Muscle of arm (tissue), 12 donors: Measurements from ENCODE around the gene LRRN1. TPM values are rescaled to one million over a fixed set of nuclear protein-coding genes. Genes with fewer than 3 reads are reported as not detected.
"Not testable (repeated sequence)": the region's sequence is repeated elsewhere in the genome, so short reads cannot be mapped to it uniquely, and the experiment has no call there.

Source experiments
- DNase-seq: peaks from one replicate; pipeline ENCODE4 v3.0.0-alpha.2; 2013
- polyA plus RNA-seq, 12 donors: library from polyadenylated mRNA; unstranded; fragments of 120-200 nt; gene quantifications; one replicate each; pipeline ENCODE4 v1.2.1, GENCODE V29; 2013; ENCODE audit not compliant: insufficient read length in 12 of 12

Gene LRRN1
- polyA plus RNA-seq, 12 donors: 50.0 to 118 (median 90.4) TPM; not detected in 1

DNA sequence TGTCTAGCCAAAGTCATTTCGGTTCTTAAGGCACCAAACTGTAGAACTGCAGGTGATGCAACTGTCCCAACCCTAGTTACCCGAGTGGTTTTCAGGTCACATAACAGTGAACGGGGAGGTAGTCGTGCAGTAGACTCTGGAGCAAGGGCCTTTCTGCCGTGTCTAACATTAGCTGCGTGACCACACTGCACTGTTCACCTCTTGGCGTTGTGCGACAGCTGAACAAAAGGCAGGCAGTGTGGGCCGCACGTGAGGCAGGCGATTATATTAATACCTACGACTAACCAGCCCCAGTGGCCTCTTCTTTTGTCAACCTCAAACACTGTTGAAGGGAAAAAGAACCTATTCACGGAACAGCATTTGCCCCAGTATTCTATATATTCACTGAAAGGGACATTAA lies 2.8 kb downstream of the LRRN1 start:
- DNase-seq: no peak

DNA sequence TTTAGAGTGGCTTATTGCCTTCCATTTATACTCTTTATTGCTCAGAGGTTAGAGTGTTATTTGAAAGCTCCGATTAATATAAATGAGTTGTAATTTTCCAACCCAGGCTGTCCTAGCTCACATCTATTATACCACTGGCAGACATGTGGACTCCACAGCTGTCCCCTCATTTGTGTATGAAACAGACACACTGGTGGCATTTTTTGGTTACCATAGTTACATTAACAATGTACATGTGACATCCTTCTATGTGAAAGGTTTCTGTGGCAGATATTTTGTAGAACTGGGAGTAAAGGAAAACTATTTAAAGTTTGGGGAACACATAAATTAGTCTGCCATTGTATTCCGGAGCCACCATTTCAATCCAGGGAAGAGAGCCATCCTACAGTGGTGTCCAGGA lies 5.3 kb downstream of the LRRN1 start:
- DNase-seq: no peak

DNA sequence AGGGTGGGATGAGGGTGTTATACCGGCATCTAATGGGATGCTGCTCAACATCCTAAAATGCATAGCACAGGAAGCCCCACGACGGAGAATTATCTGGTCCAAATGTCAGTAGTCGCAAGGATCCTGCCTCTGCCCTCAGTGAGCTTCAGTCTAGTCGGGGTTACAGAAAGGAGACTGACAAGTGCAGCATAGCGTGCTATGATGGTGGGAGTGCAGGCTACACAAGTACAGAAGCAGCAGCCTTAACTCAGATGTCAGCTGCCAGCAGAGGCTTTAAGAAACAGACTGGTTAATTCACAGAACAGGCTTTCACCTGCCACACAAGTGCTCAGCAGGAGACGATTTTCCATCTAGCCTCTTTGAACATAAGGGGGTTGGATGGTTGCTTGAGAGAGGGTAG lies 6.9 kb downstream of the LRRN1 start:
- no peak for DNase-seq

DNA sequence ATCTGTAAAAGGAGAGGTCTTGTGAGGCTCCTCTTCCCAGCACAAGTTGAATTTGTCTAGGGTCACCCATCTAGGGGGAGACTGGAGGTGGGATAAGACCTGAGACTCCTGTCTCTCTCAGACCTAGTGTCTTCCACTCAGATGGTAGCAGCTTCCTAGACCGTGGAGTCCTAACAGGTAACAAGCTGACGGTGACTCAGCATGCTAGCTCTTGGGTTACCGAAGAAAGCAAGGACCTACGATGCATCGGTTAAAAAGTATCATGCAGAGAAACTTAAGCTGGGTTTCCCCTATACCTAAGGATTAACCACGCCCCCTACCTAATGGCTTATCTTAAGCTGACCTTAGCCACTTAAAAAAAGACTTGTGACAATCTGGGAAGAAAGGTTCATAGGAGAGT lies 7.6 kb downstream of the LRRN1 start:
- DNase-seq: no peak

DNA sequence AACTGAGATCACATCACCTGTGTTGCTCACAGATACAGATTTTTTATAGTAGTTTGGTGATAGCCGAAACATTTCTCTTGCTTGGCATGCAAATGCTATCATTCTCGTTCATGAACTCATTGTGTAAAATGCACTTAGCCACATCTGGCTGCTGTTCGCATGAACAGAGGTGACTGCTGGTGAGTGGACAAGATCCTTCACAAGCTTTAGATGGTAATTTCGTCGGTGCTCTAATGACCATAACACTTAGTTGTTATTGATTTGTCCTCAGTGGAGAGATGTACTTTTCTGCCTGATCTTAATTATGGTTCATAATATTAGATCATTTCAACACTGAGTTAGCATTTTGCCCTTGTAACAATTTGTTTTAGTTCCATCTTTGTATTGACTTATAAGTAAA lies 13.8 kb downstream of the LRRN1 start:
- DNase-seq: no peak

DNA sequence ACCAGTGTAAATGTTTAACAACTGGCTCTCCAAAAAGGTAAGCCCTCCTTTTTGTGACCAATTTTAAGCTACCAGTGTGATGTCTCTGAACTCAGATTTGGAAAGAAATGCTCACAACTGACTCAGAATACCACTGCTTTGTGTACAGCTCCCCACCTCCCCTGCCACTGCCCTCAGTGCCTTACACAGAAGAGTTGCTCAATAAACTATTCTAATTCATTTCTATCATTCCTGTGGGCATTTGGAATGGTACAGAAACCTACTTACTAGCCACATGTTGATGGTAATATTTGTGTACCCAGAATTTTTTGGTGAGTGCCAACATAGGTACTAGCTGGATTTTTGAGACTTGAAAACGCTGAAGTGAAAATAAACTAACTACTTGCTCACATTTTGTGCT lies 16.0 kb downstream of the LRRN1 start:
- DNase-seq: no peak

DNA sequence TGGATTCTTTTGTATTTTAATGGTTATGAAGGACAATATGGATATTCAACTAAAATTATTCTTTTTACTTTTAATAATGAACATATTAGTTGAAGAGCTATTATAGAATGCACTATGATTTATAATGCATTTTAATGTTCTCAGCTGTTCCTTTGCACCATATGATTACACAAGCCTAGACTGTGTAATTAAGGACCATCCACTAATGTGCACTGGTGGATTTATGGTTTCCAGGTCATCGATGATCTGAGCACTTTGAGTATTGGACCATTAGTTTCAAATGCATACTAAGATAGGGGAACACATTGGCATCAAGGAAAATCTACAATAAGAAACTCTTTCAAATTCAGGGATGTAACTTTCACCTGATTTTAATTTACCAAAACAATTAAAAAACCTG lies 16.8 kb downstream of the LRRN1 start:
- DNase-seq: no peak

DNA sequence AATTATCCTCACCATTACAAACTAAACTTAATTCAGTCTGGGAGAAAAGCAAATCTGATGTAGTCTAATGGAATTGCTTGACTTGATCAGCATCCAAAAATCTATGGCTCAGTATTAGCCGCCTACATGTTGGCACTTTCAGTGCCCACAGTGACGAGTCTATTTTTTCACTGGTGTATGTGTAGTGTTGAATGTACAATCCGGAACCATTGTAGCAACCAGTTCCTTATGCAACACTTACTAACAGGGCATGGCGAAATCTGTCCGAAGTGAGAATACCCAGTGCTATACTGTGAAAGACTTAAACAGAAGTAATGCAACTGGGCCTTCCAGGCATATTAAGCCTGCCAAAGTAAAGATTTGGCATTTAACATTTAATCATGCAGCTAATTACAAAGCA lies 18.6 kb downstream of the LRRN1 start:
- DNase-seq: no peak

DNA sequence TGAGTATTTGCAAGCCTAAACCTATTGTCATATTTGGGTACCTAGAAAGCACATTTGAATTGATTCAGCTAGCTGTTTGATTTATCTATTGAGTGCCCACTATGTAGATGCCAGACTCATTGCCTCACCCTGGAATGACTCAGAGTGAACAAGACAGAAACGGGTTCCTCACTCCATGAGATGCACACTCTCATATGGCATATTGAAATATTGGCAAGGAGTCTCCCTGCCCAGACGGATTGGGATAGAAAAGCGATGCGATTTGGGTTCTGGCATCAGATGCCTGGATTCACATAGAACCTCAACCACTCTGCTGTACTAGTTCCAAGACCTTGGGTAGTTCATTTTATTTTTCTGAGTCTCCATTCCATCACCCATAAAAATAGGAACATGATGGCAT lies 22.5 kb downstream of the LRRN1 start:
- DNase-seq: no peak

DNA sequence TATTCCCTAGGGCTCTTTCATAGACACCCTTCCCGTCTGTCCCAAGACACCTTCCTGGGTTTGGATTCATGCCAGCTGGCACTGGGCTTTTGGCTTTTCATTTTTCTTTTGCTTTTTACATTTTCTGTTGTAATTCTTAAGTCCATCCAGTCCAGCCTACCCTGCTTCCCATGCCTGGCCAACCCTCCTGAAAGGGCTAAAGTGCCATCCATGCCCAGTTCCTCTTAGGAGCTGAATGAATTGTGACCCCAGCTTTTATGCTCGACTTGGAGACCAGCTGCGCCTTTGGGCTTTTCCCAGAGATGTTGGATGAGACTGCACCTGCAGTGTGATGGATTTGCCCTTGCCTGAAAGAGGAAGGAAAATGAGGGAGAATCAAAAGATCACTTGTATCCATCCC lies 25.8 kb downstream of the LRRN1 start:
- DNase-seq: no peak

DNA sequence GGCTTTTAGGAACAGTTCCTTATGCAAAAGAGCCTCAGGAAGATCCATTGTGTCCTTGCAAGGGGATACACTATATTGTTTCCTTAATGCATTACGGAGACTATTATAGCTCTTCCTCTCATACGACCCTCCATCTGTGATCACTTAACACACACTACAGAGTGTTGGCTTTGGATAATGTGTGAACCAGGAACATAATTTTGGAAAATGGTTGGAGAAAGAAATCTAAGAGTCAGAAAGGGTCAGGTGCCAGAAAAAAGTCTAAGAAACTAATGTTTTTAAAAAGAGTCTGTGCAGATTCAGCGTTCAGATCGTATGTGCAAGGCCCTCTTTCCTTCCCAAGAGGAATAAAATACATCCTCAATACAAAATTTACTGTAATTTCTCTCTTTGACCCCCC lies 27.3 kb downstream of the LRRN1 start:
- no peak for DNase-seq

DNA sequence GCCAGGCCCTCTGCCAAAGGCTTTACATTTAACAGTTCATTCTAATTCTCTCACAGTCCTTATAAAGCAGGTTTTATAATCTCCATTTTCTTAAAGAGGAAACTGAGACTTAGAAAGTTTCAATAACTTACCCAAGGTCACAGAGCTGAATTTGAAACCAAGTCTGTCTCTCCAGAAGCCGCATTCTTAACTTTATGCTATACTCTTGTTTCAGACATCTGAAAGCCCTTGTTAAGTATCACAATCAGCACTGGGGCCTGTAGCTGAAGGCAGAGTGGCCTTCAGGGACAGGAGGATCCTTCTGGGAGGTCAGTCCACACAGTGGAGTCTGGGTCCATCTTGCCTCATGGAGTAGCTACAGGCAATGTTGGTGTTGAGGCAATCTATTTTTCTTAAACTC lies 27.9 kb downstream of the LRRN1 start:
- DNase-seq: no peak

DNA sequence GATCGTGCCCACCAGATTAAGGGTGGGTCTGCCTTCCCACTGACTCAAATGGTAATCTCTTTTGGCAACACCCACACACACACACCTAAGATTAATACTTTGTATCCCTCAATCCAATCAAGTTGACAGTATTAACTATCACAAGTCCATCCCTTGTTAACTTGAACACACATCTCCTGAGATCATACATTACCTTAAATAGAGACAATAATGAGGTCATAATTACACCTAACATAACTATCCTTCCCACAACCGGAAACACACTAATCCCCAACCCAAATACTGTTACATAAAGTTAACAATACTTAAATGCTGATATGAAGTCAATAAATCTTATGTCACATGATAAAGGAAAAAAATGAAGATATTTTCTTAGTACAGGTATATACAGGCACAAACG lies 29.2 kb downstream of the LRRN1 start:
- not testable (repeated sequence) for DNase-seq

DNA sequence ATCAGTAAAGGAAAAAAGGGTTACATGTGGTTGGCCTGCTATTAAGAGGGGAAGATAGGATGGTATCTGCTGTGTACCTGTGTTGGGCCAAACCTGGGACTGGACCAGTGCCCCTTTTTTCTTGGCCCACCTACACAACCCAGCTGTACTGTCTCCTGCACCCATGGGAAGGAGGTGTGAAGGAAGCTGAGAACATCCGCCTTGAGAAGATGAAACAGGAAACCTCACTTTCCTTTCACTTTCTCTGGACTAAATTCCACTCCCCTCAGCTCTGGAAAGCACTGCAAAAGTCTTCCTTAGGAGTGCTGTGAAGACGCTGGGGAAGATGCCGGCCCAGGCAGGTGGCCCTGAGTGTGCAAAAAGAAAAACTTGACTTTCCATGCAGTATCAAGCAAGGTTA lies 37.6 kb downstream of the LRRN1 start:
- no peak for DNase-seq

DNA sequence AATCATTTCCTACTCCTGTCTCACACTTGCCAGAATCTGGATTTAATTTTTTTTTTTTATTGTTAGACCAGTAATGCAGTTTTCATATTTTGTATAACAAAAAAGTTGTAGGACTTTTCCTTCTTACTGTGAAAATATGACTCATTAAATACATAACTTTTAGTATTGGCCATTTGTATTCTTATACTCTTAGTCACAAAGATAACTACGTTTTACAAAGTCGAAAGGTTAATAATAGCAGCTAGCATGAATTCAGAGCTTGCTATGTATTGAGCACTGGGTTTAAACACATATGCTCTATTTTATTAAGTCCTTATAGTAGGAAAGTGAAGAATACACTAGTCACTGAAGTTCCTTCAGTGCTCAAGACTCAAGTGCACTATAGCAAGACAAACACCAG lies 43.1 kb downstream of the LRRN1 start:
- DNase-seq: no peak

DNA sequence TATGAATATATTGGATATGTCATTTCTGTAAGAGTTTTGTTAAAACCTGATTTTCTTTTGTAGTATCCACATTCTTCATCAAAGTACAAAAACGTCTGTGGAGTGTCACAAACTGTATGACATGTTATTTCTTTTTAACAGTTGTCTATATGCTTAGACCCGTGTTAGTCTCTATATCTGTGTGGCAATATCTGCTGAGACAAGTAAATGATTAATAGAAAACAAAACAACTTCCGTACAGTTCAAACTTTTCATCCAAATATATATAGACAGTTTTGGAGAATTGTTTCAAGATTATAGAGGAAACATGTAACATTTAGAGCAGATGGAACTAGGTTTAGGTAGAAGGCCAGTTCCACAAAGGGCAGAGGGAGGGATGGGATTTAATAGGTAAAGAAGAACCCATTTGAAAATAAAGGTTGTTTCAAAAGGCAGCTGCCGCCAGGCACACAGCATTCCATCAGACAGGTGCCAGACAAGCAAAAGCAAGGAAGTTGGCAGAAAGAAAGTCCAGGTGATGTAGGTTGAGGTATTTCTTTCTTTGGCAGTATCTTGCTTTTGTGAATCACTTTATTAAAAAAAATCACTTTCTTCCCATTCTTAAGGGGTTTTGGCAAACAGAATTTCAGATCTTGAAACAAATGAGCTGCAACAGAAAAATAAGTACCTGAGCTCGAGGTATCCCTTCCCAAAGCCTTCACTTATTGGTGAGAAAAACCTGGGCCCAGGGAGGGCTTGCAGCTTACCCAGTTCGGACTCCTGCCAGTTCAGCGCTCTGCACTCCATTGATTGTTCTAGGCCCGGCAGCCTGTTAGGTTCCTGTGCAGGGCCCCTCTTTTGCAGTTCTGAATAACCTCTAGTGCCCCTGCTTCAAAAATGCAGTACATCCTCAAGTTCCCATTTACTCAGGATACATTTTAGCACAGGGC lies 49.0 kb downstream of the LRRN1 start:
- DNase-seq: no peak

DNA sequence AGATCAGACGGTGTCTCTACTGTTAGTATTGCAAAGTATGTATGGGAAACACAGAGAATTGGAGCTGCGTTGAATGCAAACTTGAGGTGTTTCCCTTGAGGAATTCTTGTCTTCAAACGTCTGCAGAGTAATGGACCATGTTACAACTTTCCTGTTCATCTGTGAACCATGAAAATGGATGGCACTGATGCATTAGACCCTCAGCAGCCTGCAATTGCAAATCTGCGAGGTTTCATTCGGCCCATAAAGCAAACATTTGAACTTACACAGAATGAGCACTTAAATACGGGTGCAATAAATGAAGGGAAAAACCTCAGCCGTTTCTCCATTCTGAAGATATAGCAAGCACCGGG lies 49.7 kb downstream of the LRRN1 start:
- no peak for DNase-seq

DNA sequence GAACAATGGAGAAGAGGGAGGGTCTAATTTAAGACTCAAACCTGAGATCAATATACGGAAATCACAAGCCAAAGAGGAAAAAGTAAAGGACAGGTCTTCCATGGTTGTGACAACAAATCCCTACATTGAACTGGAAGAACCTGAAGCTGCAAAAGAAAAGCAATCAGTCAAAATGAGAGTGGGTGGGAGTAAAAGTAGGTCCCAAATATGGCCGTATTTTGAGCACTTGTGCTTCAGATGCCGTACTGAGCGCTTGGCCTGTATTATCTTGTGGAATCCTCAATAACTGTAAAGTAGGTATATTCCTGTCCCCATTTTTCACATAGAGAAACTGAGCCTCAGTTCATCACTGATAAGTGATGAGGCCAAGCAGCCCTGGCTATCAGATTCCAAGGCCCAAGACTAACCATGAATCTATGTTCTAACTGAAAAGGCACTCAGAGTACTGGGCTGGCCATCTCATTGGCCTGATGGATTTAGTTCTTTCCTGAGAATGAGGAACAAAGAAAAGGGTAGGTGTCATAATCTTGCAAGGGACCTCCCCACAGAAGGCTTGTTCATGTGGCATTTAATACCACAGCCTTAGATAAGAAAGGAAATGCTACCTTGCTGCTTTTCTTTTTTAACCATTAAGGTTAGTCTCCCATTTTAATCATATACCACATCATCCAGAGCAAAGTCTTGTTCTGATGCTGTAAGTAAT lies 52.5 kb downstream of the LRRN1 start:
- no peak for DNase-seq

DNA sequence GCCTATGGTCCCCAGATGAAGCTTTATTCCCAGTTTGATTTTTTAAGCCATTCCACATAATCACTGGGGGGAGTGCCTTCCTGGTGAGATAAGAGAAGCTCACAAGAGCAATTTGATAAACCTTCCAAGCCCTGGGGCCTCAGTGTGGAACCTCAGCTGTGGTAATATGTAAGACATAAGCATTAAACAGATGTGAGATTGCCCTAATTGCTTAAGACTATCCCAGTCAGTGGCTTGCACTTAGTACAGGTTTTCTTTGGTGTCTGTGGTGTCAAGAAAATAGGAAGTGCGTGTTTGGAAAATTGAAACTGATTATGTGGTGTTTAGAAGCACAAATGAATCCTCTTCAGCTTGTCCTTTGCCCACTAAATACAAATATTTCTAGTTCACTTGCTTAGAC lies 54.3 kb downstream of the LRRN1 start:
- no peak for DNase-seq

DNA sequence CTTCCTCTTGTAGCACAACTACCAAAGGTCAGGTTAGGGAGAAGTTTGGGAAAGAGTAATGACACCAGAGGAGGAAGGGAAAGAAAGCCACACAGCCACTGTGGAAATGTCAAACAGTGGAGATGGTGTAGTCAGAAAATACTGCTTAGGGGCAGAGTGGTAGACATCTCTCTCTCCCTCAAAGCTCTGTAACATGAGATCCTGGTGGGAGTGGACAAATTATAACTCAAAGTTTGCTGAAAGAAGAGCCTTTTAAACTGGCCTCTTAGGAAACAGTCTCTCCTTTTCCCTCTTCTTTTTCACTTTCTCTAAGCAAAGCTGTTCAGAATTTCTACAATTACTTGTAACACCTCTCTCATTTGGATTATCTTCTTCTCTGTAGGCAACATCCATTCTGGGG lies 55.8 kb downstream of the LRRN1 start:
- no peak for DNase-seq

DNA sequence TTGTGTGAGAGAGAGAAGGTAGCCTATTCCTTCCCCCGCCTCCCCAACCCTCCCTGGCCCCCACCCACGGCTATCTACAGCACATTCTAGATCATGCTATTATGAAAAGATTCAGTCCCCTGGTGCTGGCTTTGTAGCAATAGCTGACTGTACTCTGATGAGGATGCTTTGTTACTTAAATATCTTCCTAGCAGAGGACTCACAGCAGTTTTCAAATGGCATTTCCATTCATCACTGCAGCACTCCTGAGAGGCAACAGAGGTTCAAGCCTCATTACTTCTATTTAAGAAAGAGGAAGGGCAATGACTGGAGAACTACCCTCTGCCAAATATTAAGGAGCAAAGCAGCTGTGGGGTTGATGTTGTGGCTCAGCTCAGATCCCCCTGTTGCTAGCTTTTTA lies 61.0 kb downstream of the LRRN1 start:
- no peak for DNase-seq

DNA sequence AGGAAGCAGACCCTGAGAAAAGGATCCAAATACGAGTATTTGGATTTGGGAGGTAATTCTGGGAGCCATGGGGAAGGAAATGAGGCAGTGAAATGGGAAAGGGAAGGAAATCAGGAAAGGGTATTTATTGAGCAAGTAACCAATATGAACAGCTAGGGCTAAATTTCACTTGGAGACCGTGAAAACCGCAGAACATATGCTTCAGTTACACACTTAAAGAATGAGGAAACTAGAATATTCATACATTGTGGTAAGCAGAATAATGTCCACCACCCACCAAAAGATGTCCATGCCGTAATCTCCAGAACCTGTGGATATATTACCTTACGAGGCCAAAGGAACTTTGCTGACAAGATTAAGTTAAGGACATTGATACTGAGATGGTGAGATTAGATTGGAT lies 63.3 kb downstream of the LRRN1 start:
- no peak for DNase-seq

DNA sequence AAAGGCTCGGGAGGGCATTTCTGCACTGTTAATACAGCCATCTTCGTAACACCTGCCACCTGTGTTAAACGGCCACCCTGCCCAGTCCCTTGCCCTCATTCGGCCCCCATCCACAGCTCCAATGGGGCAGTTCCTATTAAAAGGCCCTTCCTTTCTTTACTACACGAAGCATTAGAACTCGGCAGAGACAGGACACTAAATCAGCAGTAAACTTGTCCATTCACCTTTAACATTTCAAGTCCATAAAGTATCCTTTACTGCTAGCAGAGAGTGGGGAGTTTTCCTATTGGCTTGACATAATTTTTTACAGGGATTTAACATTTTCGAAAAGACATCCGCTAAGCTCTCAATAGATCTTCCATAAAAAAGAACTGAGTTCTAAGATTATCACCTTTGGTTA lies 76.3 kb downstream of the LRRN1 start:
- DNase-seq: no peak

DNA sequence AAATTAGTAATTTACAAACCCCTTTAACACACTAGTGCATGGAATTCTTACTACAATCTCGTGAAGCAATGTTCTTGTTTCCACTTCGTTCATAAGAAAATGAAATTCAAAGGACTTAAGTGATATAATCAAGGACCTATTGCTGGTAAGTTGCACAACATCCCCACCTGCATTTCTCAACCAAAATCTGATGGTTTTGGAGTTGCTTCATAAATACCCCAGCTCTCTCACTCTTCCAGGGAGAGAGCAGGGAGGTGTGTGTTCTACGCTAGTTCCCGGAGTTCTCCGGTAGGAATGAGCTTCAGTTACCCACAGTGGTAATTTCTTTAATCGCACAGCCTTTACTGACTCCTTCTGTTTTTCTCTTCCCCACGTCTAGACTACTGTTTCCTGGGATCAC lies 81.8 kb downstream of the LRRN1 start:
- no peak for DNase-seq
